Endometrial microvascular endothelial cells (primary cell): ENCODE results near the gene AHCYL2. TPM values are rescaled to one million over a fixed set of nuclear protein-coding genes. Genes with fewer than 3 reads are reported as not detected.
"Not testable (repeated sequence)": the region's sequence is repeated elsewhere in the genome, so short reads cannot be mapped to it uniquely, and the experiment has no call there.

Experiments used
- in situ Hi-C: cut with HindIII; loops from 2 replicates; pipeline ENCODE4 v1.10.0; 2017; ENCODE audit warnings: low sequenced_read_pairs, low pct_unique_long_range_greater_than_20kb; ENCODE audit errors: inconsistent ontology term
- total RNA-seq: library from RNA; depleted of rRNA; stranded (reverse); fragments of >200 nt; gene quantifications from one replicate; pipeline ENCODE4 v1.2.3, GENCODE V29; 2015; ENCODE audit errors: inconsistent ontology term

Gene AHCYL2
- total RNA-seq, 1 donor from 2014 or later, result 6.3 TPM

DNA sequence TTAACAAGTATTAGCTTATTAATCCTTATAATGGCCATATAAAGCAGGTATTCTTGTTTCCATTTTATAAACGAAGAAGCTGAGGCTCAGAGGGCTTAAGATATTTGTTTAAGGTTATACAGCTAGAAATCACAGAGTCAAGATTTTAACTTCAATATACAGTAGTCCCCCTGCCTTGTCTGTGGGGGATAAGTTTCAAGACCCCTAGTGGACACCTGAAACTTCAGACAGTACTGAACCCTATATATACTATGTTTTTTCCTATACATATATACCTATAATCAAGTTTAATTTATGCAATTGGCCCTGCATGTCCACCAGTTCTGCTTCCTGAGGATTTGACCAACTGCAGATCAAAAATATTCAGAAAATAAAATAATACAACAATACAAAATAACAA is 165.0 kb downstream of the AHCYL2 start:
- in situ Hi-C loops, result no loop called here

DNA sequence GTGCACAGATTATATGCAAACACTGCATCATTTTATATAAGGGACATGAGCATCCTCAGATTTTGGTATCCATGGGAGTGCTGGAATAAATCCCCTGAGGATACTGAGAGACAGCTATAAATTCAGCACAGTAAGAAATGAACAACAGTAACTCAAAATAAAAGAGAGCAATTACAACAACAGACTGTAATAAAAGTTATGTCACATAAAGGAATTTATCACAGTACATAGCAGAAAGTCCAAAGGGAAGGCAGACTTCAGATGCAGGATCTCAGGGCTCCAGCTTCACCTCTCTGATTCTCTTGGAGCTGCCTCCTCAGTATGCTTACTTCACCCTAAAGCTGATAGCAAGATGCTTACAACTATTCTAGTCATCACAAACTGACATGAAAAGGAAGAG is 165.5 kb downstream of the AHCYL2 start:
- in situ Hi-C loops, result no loop called here

DNA sequence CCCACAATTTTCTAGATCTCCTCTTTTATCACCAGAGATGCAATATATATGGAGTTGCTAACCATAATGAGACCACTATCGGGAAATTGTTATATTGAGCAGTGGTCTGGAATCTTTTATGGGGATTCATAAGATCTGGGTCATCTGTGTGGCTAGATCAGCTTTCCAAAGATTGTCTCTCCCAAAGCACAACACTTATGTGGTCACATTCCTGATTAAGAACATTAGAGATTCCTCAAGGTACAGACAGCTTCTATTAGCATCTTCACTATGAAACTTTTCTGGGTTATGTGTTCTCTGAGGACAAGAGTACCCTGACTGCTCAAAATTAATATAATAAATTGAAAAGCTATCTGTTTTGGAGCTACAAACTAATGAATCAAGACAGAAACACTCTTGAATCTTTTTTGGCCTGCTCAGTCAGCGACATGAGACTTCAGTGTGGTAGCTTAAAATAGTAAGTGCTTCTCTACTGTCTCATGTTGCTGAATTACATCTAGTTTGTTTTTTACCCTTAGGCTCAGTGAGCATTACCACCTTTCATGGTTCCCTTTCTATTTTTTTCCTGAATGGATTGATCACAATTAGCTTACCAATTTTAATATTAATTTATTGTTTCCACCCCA is 166.8 kb downstream of the AHCYL2 start:
- in situ Hi-C loops, result no loop called here

DNA sequence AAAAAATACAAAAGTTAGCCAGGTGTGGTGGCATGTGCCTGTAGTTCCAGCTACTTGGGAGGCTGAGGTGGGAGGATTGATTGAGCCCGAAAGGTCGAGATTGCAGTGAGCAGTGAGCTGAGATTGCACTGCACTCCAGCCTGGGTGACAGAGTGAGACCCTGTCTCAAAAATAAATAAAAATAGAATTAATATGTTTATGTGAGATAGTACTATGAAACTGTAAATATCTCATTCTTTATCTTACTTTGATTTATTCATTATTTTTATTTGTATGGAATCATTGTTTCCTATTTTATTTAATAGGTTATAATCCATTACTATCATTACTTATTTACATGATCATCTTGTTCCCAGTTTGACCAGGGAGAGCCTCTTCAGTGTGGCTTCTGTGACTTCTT is 168.4 kb downstream of the AHCYL2 start:
- in situ Hi-C loops, result no loop called here

DNA sequence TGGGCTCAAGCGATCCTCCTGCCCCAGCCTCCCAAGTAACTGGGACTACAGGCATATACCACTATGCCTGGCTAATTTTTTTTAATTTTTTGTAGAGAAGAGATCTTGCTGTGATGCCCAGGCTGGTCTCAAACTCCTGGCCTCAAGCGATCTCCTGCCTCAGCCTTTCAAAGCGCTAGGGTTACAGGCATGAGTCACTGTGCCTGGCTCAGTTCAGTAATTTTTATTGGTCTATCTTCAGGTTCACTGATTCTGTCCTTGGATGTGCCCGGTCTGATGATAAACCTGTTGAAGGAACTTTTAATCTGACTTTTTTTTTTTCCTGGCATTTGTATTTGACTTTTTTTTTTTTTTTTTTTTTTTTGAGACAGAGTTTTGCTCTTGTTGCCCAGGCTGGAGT is 169.3 kb downstream of the AHCYL2 start:
- in situ Hi-C loops, result no loop called here

DNA sequence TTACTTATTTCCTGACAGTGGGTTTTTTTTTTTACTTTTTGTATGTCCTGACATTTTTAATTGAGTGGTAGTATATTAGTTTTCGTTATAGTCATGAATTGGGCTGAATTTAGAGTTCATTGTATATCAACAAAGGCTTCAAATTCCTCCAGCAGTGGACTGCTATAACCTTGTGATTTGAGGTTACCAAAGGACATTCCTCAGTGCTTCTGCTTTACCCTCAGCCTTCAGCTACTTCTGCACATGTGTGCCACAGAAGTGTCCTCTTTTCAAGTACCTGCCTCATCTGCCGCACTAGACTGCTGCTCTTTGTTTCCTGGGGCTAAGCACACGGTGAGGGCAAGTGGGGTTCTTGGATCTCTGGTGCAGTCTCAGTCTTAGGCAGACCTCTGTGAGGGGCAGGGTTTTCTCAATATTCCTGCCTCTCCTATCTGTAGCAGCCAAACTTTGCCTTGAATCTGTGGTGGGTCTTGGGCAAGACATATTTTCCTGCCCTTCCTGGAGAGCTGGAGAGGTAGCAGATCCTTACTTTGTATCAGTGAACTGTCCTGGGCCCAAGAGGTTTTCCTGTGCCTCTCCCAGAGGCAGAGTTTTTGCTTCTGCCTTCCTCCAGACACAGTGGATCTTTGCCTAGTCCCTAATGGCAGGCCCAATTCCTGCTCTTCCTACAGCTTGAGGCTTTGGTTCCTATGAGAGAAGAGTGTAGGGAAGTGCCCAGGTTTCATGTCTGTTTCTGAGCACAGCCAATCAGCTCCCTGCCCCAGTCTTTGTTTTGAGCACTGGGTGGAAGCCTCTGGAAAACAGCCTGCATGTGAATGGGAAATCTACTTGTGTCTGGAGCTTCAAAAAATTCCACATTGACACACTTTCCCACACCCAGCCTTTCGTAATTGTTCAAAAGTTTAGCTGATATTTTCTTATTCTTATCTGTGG is 170.4 kb downstream of the AHCYL2 start:
- in situ Hi-C loops, result no loop called here

DNA sequence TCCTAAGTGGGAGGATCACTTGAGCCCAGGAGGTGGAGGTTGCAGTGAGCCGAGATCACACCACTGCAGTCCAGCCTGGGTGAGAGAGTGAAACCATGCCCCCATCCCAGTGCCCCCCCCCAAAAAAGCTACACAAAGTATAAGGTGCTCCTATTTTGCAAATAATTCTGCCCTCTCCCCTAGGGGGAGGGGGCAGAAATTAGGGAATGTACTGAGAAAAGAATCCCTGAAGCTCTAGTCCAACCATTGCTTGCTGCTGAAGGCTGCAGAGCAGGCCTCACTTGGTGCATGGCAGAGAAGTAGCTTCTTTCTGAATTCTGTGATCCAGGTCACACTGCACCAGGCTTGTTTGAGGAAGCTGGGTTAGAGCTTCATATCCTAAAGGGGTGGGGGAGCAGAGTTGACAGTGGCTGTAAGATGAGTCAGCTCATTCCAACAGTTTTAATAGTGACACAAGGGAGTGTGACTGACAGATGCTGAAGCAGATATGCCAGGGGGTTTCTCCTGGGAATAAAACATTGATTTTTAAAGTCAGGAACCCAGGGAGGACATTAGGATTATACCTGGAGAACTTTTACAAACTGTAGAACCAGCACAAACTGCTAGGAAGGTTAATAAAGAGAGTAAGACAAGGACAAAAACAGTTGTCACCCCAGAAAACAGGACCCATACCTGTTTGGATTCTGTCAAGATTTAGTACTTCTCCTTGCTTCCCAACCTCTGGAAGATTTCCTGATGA is 176.6 kb downstream of the AHCYL2 start:
- in situ Hi-C loops, result no loop called here

DNA sequence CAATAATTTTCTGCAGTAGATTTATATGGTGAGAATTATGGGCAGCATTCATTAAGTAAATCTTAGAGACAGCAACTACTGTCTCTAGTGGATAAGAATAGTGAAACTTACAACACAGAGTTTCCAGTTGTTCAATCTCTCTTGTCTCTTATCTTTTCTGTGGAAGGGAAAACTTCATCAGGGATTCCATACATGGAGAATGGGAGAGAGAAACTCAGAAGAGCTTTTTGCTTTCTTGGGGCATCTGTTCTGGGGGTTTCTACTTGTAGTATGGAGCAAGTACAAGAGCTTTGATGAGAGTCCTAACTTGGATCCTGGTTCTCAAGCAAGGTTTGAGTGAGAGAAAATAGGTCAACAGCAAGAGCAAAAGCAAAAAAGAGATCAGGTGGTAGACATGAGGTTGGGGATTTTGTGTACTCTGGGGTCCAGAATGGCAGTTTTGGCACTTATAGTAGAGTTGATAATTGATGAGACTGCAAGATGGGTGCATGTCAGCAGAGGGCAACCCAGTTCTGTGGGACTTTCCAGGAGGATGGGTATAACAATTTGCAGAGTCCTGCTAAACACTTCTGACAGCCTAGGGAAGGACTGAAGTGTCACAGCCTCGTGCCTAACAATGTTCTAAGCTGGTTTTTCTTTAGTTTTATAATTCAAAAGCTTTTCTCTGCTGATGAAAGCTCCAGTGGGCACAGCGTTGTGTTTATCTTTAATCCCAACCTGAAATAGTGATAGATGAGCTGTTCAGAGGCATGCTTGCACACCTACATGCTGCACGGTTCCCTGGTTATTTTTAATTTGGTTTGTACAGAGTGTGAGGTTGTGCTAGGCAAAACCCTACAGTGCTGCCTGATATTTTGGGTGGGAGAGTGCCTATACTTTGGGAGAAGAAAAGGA is 177.4 kb downstream of the AHCYL2 start:
- in situ Hi-C loops, result no loop called here

DNA sequence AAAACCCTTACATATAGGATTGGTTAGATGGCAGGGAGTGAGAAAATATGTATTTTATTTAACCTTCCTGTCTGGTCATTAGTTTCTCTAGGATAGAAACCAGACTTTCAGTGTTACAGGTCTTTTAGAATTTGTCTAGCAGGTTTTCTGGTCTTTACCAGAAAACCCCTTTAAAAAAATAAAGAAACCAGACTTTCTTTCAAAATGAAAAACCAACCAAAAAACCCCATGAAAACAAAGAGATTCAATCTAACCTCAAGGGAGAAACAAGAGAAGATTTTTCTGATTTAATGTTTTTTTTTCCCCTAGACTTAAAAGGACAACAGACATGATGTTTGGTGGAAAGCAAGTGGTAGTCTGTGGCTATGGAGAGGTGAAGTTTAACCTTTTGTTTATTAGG is 180.7 kb downstream of the AHCYL2 start:
- in situ Hi-C loops, result no loop called here

DNA sequence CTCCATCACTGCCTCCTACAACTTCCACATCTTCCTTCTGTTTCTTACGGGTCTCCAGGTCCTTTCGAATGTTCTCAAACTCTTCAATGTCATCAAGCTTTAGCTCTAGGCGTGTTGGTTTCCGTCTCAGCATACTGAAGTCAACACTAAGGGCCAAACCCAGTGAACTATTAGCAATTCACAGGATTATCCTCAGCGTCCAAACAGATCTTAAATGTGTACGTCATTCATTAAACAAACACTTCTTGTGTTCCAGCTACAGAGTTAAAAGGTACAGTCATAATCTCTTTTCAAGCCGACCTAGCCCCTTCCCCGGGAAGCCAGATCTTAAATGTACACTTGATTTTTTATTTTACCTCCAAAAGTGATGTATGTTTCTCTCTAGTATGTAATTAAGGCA is 185.4 kb downstream of the AHCYL2 start:
- in situ Hi-C loops, result not testable (repeated sequence)

DNA sequence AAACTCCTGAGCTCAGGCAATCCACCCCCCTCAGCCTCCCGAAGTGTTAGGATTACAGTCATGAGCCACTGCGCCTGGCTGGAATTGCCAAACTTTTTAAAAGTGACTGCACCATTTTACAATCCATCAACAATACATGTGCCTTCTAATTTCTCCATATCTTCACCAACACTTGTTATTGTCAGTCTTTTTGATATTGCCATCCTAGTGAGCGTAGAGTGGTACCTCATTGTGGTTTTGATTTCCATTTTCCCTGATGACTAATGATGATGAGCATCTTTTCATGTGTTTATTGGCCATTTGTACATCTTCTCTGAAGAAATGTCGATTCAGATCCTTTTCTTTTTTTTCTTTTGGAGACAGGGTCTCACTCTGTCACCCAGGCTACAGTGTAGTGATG is 187.7 kb downstream of the AHCYL2 start:
- in situ Hi-C loops, result no loop called here

DNA sequence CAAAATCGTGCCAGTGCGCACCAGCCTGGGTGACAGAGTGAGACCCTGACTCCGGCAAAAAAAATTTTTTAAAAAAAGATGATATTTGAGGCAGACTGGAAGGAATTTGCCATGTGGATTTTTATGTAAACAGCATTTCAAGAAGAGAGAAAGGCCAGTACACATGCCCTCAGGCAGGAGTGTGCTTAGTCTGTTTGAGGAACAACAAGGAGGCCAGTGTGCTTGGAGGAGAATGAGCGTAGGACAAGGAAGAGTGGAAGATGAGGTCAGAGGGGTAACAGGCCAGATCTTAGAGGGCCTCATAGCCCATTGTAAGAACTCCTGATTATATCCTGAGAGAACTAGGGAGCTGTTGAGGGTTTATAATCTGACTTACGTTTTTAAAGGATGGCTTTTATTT is 192.2 kb downstream of the AHCYL2 start:
- in situ Hi-C loops, result no loop called here

DNA sequence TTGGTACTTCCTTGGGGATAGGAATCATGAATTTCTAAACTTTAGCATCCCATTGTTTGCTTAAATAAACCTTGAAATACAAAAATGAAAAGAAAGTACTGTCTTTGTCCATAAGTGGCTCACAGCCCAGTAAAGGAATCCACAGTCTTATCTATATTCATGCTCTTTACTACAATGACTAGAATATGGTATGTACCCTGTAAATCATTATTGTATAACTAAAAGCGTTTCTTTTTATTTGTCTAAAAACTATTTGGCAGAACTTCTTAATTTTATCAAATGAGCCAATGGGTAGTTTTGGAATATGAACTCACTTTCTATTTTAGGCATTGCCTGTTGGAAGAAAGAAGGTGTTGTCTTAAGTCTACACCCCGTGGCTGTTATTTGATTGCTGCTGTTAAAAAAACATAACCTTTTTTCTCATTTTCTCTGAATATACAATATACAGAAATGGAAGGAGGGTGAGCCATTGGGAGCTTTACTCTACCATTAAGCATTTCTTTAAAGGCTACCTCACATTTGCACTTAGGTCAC is 197.0 kb downstream of the AHCYL2 start:
- in situ Hi-C loops, result no loop called here

DNA sequence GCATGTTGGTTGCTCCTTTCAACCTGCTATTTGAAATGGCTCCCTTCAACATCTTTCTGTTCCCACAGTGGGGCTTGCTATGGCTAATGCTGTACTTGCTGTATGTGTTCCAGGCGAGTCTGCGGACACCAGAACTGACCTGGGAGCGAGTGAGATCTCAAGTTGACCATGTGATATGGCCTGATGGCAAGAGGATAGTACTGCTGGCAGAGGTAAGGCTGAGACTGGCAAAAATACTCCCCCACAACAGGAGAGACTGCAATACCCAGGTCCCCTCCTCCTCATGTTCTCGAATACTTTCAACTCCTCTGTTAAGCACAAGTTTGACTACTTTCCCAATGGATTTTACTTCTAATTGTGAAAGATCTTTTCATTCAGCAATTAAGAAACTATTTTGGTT is 197.9 kb downstream of the AHCYL2 start:
- in situ Hi-C loops, result no loop called here

DNA sequence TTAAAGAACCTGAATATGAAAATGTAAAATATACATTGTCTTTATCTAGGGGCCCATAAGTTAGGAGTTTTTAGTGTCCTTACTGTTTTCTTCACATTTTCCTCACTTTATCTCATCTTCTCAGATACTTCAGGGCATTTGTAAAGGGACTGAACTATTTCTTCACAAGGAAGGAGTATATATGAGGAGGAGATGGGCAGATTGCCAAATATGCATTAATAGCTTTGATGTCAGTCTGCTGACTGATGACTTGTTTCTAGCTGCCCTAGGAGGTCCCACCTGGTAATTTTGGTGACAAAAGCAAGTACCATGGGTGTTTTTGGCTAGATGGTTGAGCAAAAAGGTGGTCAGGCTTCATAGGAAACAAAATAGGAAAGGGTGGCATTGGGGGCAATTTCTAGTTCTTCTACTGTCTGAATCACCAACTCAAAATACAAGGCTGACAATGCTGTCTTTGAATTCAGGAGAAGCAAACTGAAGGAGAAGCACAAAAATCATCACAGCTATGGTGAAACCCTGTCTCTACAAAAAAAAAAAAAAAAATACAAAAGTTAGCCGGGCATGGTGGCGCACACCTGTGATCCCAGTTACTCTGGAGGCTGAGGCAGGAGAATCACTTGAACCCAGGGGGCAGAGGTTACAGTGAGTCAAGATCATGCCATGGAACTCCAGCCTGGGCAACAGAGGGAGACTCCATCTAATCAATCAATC is 199.0 kb downstream of the AHCYL2 start:
- in situ Hi-C loops, result no loop called here

DNA sequence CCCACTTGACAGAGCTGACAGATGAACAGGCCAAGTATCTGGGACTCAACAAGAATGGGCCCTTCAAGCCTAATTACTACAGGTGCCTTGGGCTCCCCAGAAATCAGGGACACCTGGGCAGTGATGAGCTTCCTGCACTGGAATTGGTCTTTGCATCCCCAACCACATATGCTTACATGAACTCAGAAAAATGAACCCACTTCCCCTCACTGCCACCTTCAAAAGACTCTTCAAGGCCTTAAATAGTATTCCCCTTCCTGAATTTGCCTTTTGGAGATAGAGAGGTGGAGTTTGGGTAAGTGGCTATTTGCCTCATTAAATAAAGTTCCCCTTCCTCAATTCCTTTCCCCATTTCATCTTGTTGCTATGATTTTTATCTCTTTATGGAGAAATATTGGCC is 201.7 kb downstream of the AHCYL2 start:
- in situ Hi-C loops, result no loop called here

DNA sequence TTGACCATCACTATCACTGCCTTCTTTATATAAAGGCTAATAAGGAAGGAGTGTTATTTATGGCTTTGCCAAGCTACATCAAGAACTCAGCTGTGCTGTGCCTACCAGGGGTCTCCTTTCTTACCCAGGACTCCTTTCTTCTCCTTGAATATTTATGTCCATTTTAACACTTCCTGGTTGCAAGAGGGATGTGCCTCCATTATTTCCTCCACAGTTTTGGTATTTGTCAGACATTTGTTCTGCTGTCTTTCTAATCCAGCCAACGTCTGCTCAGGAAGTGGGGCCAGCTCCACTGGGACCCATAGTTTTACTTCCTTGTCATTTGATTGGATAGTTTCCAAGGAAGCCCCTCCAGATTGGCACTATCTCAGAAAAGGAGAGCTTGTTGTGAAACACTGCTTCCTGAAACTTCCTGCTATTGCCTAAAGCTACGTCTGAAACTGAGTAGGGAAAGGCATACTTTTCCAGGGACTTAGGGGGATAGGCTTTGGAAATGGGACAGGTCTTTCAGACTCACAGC is 202.8 kb downstream of the AHCYL2 start:
- in situ Hi-C loops, result no loop called here
